Transverse colon (tissue), 4 donors: ENCODE results near the gene UCKL1.

Source experiments
- CTCF ChIP-seq, 5 experiments: fragments of 200-600 bp in 3 of 5; fragments of 450-650 bp in 2 of 5; sonication (generic) in 3 of 5; IDR thresholded peaks; 1 replicate in 2 of 5; 2 replicates in 3 of 5; pipeline ENCODE4 v1.5.1; 2016 to 2017; ENCODE audit warnings: antibody characterized with exemption in 5 of 5, inconsistent platforms in 3 of 5, mild to moderate bottlenecking in 2 of 5, moderate library complexity in 1 of 5
- POLR2A ChIP-seq: fragments of 450-650 bp; IDR thresholded peaks from one replicate; pipeline ENCODE4 v1.6.1; 2016; ENCODE audit warnings: antibody characterized with exemption, mild to moderate bottlenecking, moderate library complexity
- POLR2AphosphoS5 ChIP-seq, 3 donors: sonication (generic); formaldehyde crosslinking; IDR thresholded peaks; one replicate each; pipeline ENCODE4 v1.6.1; 2016; ENCODE audit warnings: antibody characterized with exemption in 3 of 3

- TF ChIP-seq CTCF (IDR thresholded peaks at IDR 0.05) = no peak
- no peak for TF ChIP-seq POLR2A
- TF ChIP-seq POLR2AphosphoS5 (IDR thresholded peaks at IDR 0.05) = no peak
Observed at GRCh38 chr20:63962426-63963347, 6.5 kb upstream of the UCKL1 start.
